ENCODE data around the gene PTPN22. TPM values are rescaled to one million over a fixed set of nuclear protein-coding genes. Genes with fewer than 3 reads are reported as not detected.

PTPN22 gene
- 1.5 and 4.8 TPM in 2 replicates for total RNA-seq

DNA sequence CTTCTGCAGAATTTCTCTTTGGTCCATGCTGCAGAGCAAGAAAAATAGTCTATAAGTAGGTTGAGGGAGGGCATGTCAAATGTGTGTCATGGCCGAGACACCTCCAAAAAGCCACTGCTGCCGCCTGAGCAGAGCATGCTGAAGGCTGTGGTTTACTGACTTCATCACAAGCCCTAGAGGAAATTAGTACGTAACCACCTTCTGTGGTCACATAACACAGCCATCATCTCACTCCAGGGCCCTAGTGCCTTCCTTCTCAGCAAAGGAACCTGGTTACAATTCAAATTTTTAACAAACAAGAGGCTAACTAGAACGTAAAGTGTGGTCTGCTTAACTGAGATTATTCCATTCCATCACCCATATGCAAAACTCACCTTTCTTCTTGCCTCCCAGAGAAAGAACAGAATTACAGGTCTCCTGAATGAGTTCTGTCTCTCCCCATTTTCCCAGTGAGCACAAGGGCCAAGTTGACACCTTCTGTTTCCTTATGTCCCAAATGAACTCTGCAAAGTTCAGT is at the start of gene PTPN22:
TSS of gene PTPN22 (minus strand) at position 116 of the 517 bp plus-strand sequence.

GRCh38 chr1:113904674-113905434 is 33.3 kb upstream of the PTPN22 start, which contains the start of the genes AP4B1 and DCLRE1B:
Gene AP4B1, minus strand, starts transcription at chr1:113904799. Its CDS starts 82 bp downstream, at chr1:113904717.
Gene DCLRE1B, plus strand, starts transcription at chr1:113905326. Its CDS starts 261 bp downstream, at chr1:113905587.

GRCh38 chr1:113887402-113888175 is 16.1 kb upstream of the PTPN22 start, which contains the start of gene BCL2L15:
Gene BCL2L15, minus strand, starts transcription at chr1:113887581. Its CDS starts 206 bp downstream, at chr1:113887375.

GRCh38 chr1:113811888-113812660 is 59.4 kb downstream of the PTPN22 start, which contains the start of gene RSBN1:
Gene RSBN1, minus strand, starts transcription at chr1:113812476. Its CDS starts 64 bp downstream, at chr1:113812412.

Other genes with a start within 250 kb of the PTPN22 start
- gene PHTF1, start 112.2 kb downstream of the PTPN22 start, total RNA-seq = 46.9 and 53.6 TPM in 2 replicates
- gene RSBN1, start 59.2 kb downstream of the PTPN22 start, total RNA-seq = 10.1 and 23.9 TPM in 2 replicates
- under 0.01 and 0.18 TPM in 2 replicates for gene BCL2L15, start 15.9 kb upstream of the PTPN22 start, total RNA-seq
- gene AP4B1, start 33.1 kb upstream of the PTPN22 start, total RNA-seq = 21.4 and 31.0 TPM in 2 replicates
- gene DCLRE1B, start 33.6 kb upstream of the PTPN22 start, total RNA-seq = 0.59 and 2.3 TPM in 2 replicates
- 21.4 and 27.3 TPM in 2 replicates for gene HIPK1, start 57.6 kb upstream of the PTPN22 start, total RNA-seq
- gene OLFML3, start 107.8 kb upstream of the PTPN22 start, total RNA-seq = 120 and 270 TPM in 2 replicates